Measurements from ENCODE around the gene NR0B1. TPM values are rescaled to one million over a fixed set of nuclear protein-coding genes. Genes with fewer than 3 reads are reported as not detected.

The NR0B1 gene, protein sequence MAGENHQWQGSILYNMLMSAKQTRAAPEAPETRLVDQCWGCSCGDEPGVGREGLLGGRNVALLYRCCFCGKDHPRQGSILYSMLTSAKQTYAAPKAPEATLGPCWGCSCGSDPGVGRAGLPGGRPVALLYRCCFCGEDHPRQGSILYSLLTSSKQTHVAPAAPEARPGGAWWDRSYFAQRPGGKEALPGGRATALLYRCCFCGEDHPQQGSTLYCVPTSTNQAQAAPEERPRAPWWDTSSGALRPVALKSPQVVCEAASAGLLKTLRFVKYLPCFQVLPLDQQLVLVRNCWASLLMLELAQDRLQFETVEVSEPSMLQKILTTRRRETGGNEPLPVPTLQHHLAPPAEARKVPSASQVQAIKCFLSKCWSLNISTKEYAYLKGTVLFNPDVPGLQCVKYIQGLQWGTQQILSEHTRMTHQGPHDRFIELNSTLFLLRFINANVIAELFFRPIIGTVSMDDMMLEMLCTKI
- 0.15 TPM for polyA plus RNA-seq (ENCODE audit: insufficient read length)

DNA sequence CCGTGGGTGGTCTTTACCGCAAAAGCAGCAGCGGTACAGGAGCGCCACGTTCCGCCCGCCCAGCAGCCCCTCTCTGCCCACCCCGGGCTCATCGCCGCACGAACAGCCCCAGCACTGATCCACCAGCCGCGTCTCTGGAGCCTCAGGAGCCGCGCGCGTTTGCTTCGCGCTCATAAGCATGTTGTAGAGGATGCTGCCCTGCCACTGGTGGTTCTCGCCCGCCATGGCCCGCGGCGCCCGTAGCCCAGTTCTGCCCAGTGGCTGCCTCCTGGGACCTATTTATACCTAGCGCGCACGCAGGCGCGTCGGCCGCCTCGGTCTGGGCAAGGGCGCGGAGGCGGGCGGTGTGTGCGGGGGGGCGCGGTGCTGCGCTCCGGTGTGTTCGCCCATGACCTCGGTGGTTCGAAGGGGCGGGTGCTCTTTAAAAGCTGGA lies at the start of gene NR0B1:
Gene NR0B1, minus strand, starts transcription at position 252 of the 433 bp plus-strand sequence. Its CDS starts 27 bp downstream, at position 225.
- no peak for DNase-seq

DNA sequence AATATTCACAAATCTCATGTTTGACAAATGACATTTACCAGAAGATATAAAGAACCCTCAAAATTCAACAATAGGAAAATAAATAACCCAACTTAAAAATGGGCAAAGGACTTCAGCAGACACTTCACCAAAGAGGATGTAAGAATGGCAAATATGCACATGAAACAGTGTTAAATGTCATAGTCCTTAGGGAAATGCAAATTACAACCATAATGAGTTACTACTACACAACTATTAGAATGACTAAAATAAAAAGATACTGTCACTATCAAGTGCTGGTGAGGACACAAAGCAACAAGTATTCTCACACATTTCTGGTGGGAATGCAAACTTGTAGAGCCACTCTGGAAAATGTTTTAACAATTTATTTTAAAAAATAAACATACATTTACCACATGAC lies 40.8 kb upstream of the NR0B1 start:
- no peak for DNase-seq

DNA sequence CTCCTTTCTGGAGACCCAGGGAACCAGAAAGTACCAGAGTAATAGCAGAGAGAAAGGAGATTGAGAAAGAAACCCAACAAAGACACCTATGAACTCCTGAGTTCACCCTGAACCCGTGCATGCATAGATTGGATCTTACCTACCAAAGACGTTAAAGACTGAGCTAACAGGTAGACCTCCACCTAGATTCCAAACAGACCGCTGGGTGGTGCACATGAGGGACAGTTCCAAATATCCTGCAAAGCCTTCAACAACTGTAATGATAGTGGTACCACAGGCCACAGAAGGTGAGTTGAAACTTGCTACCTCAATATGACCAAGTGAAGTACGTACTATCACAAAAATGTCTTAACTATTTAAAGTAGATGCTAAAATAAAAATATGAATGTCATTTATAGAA lies 34.0 kb upstream of the NR0B1 start:
- no peak for DNase-seq

DNA sequence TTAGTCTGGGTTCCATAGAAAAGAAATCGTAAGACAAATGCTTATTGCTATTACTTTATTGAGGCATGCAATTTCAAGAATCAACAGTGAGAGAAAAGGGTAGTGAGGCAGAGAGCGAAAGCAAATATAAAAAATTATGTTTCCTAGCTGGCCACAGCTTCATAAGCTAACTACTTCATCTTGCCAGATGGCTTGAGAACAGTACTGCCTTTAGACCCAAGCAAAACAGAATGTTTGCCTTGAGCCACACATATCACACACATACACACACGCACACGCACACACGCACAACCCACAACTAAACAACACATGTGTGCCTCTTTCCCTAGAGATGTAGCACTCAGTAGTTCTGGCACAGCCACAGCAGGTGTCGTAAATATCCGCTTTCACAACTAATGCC lies 31.6 kb upstream of the NR0B1 start:
- no peak for DNase-seq

DNA sequence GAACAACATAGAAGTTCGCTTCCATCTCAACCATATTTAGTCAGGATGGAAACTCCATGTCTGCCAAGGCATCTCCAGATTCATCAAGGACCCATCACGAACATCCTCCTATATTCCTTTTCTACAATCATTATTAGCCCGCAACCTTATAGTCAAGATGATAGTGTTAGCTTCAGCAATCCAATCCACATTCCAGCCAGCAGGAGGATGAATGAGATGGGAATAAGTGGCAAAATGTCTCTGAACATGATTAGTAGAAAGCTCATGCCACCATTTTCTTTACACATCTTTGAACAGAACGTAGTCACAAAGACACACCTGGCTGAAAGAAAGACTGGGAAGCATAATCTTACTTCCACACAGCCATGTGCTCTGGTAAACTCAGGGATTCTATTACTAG lies 18.6 kb upstream of the NR0B1 start:
- no peak for DNase-seq

DNA sequence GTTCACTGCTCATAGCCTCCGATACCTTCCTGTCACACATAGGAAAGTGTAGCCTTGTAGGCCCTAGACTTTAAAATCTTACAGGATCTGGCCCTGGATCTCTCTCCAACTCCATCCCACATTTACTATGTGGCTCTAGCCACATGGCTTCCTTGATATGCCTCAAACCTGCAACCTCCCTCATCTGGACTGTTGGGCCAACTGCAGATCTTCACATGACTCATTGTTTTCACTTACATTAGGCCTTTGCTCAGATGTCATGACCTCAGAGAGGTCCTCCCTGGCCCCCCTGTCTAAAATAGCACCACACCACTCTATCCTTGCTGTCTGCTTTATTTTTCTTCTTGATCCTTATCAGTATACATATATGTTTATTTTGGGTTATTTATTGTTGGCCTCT lies 8.1 kb upstream of the NR0B1 start:
- DNase-seq: no peak

DNA sequence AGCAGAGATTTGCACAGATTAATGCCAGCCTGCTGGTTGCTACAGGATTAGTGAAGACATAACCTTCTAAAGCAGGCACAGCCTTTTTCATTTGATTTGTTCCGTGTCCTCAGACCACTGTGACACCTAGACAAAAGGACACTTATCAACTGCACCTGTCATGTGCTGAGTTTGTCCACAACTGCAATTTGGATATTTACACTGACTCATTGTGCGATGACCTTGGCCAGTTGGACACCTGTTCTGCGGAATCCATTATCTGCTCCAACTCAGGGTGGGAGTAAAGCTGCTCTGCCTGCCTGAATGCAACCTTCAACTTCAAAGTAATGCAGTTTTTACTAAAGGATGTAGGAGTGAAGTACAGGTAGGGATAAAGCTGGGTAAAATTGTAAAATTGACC lies 4.1 kb upstream of the NR0B1 start:
- no peak for DNase-seq

DNA sequence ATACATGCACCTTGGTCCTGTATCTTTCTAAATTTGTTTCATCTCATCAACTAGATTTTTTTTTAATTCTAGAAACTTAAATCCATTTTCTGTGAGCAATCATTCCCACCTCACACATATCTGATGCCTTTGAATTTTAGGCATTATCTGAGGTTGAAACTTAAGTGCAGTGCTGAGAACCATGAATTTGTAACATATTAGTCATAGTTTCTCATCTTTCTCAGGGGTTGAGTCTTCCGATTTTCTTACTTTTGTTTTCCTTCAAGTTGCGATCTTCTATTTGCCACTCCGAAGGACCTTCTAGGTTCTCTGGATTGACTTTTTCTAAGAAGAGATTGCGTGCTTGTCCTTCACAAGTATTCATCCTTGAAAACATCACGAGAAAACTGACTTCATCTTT lies 3.7 kb upstream of the NR0B1 start:
- no peak for DNase-seq

DNA sequence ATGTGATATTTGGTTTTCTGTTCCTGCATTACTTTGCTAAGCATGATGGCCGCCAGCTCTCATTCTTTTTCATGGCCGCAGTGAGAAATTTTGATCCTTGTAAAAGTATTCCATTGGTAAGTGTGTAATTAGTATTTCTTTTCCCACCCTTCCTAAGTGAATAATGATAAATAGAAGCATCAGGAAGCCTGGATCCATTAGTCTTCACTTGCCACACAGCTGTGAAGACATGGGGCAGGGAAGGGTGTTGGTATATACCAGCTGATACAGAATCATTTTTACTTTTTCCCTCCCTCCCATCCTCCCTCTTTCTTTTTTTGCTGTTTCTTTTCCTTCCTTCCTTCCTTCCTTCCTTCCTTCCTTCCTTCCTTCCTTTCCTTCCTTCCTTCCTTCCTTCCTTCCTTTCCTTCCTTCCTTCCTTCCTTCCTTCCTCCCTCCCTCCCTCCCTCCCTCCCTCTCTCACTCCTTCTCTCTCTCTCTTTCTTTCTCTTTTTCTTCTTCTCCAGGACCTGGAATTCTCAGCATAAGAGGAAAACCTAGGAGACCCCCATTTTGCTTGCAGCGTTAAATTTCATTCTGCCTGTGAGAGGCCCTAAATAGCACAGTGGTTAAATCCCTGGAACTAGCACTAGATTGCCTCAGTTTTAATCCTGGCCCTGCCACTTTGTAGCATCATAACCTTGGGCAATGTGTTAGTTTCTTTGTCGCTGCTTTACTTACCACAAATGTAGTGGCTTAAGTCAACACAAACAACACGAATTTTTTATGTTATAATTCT lies 1.4 kb upstream of the NR0B1 start:
- no peak for DNase-seq

DNA sequence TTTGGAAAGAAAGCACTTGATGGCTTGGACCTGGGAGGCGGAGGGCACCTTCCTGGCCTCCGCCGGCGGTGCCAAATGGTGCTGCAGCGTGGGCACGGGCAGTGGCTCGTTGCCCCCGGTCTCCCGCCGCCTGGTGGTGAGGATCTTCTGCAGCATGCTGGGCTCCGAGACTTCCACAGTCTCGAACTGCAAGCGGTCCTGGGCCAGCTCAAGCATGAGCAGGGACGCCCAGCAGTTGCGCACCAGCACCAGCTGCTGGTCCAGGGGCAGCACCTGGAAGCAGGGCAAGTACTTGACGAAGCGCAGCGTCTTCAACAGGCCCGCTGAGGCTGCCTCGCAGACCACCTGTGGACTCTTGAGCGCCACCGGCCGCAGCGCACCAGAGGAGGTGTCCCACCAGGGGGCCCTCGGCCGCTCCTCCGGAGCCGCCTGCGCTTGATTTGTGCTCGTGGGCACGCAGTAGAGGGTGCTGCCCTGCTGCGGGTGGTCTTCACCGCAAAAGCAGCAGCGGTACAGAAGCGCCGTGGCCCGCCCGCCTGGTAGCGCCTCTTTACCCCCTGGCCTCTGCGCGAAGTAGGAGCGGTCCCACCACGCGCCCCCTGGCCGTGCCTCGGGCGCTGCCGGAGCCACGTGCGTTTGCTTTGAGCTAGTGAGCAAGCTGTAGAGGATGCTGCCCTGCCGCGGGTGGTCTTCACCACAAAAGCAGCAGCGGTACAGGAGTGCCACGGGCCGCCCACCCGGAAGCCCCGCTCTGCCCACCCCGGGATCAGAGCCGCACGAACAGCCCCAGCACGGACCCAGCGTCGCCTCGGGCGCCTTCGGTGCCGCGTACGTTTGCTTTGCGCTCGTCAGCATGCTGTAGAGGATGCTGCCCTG lies 689 bp downstream of the NR0B1 start:
- no peak for DNase-seq

DNA sequence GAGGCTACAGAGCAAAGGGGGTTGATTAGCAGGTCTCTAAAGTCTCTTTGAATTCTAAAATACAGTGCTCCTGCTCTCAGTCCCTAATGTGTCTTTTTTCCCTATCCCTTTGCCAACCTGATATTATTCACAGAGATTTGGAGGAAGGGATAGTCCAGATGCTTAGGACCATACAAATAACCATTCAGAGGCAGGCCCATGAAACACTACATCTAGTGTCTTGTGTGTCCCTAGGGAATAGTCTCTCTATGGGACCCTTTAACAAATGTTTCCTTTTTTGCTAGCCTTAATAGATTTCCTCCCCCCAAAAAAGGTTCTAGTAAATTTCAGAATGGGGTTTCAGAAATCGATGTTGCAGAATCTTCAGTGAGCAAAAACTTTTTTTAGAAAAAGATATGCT lies 1.7 kb downstream of the NR0B1 start:
- no peak for DNase-seq

DNA sequence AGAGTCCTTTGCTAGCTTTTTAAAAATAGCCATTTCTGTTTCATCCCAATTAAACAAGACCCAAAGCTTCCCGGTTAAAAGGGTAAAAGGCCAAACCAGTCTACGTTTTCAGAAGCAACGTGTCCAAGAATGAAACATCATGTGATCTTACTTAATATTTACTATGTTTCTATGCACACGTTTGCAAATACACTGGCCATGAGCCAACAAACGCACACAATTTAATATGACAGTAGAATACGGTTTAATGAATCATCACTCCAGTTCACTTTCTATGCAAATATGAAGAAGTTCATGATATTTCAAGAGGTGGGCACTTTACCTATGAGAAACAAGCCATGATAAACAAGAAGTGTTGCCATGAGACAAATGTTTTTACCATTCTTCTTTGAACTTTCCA lies 4.3 kb downstream of the NR0B1 start:
- no peak for DNase-seq

DNA sequence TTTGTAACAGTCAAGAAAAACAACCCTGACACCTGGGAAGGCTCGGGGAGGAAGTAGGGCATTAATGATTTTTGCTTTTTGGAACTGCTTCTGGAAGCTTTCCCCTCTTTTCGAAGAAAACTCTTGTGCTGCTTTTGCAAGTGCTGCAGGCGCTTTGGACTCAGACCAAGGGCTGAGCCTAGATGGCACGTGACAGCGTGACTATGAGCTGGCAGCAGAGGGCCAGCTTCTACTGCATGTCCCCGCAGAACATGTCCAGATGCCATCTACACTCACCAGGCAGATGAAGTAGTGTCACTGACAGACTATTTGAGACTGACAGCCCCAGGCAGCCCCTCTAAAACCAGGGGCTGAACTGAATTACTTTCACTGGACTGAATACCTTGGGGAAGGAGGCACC lies 6.2 kb downstream of the NR0B1 start:
- DNase-seq: peak; percentile 10

DNA sequence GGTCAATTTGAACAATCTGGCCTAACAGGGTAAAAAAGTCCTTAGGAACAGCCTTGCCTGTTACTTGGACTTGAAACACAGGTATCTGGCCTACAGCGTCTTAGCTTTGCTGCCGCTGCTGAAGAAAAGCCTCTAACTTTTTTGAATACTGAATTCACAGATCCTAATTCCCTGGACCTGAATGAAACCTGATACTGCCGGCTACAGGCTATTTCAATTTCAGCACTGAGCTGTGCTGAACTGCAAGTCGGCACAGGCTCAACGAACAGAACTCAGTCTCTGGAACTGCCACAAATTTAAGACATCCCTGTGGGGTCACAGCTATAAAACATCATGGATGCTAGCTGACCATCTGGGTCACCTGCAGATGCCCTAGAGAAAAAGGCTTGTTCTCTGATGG lies 7.2 kb downstream of the NR0B1 start:
- no peak for DNase-seq

DNA sequence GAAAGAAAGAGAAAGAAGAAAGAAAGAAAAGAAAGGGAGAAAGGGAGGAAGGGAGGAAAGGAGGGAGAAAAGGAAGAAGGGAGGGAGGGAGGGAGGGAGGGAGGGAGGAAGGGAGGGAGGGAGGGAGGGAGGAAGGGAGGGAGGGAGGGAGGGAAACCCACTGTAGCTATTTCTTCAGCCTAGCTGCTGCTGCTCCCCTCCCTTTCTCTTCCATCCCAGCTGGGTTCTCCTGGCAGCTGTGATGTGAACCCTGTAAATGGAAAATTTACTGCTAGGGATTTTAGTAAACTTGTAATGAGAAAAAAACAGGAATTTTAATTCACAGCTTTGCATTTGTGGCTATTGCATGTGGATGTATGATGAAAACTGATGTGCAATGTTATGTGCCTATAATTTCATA lies 8.0 kb downstream of the NR0B1 start:
- peak; percentile 17 for DNase-seq

DNA sequence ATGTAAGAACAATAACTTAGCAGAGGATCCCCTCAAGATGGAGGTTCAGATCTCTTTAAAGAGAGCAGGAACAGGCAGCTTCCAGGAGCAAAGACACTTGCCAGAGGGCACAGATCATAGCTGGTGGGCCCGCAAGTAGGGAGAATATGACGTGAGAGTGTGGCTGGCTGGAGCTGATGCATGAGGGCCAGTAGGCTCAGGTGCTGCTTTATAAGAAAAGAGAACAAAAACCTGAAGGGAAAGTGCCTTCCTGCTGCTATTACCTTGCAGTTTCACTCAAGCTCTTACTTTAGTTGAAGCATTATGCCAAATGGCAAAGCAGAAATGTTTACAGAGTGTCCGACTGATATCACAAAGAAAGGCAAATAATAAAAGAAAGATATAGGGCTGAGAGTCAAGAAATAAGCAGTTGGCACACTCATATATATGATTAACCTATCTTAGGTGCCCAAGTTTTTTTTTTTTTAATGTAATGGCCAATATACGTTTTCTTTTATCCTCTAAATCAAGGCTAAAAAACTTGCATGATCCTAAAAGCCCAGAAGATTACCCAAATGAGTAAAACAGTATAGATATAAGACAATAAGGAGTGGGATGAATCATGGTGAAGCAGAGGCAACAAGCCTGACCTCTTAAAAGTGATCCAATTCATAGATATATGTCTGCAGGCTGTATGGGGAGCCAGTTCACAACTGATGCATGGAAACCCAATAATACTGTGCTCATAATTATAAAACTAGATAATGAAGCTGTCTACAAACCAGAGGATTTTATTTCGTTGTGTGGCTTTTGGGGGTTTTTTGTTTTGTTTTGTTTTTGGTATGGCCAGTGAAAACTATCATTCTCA lies 12.6 kb downstream of the NR0B1 start:
- no peak for DNase-seq

DNA sequence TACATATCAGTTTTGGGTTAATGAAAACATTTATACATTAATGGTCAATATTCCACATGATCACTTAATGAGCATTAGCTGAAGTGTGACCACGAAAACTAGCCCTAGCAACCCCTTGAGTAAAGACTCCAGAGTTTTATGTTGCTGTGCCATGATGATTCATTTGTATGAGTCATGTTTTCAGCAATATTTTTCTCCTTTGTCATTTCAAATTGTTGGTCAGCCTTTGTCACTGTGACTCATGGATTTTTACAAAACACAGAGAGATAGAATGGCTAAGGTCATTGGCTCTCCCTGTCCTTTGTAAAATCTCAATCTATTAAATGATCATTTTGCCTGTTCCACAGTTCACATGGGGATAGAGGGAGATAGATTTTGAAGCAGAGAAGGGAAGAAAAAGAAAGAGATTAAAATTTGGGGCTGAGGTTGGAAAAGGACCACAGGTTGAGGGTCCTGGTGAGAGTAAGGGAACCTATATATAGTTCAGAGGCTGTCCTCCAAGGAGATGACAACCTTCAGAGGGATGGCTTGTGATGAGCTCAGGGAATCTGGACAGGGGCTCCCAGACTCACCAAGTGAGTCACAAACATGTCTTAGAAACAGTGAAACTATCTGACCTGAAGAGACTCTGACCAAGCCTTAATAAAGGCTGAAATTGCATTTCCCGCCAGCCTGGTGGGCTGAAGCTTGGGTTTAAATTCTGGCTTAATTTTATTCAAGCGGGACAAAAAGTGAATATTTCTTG lies 25.6 kb downstream of the NR0B1 start:
- no peak for DNase-seq

DNA sequence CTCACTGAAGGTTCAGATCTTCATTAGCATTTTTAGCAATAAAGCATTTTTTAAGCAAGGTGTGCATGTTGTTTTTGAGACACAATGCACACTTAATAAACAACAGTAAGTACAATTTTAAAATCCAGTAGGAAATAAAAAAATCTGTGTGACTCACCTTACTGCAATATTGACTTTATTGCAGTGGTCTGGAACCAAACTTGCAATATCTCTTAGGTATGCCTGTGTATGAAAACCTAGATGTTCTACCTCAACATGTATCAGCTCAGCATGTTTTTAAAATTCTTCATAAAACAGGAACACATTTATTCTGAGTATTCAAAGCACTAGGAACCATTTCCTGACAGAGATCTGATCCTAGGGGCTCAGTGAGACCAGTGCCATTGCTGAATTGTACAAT lies 26.7 kb downstream of the NR0B1 start:
- DNase-seq: no peak

DNA sequence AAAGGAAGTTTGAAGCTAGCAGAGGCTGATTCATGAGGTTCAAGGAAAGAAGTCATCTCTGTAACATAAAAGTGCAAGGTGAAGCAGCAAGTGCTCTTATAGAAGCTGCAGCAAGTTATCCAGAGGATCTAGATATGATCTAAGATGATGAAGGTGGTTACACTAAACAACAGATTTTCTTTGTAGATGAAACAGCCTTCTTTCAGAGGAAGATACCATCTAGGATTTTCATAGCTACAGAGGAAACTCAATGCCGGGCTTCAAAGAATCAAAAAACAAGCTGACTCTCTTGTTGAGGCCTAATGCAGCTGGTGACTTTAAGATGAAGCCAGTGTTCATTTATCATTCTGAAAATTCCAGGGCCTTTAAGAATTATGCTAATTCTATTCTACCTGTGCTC lies 28.8 kb downstream of the NR0B1 start:
- no peak for DNase-seq

DNA sequence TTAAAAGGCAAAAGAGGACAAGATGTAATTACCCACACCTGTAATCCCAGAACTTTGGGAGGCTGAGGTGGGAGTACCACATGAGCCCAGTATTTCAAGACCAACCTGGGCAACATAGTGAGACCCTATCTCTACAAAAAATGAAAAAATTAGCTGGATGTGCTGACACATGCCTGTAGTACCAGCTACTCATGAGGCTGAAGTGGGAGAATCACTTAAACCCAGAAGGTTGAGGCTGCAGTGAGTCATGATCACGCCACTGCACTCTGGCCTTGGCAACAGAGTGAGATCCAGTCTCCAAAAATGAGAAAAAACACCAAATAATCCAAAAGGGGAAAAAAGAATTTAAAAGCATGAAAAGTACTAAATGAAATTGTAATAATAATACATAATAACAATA lies 30.8 kb downstream of the NR0B1 start:
- DNase-seq: no peak

DNA sequence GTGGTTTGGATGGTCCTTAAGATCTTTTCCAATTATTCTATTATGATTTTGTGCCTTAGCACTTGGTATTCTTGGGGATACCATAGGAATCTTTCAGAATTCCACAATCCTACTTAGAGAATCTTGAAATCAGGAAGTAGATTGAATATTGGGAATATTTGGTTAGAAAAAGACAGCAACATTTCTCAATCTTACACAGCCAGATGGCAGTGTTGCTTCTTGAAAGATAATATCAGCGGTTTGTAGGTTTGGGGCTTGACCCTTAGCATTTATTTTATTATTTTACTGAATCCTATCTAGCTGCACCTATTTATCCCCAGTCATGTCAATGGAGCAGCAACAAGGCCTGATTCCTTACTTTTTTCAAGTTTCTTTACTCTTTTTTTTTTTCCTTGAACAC lies 33.7 kb downstream of the NR0B1 start:
- peak; percentile 1 for DNase-seq

Data from hindlimb muscle (tissue), 1 donor.